Measurements from ENCODE around the gene PIM1. TPM values are rescaled to one million over a fixed set of nuclear protein-coding genes. Genes with fewer than 3 reads are reported as not detected.
A peak's percentile ranks its signal among the peaks of the same experiment; 100 is the strongest.

Gene PIM1
- total and polyA plus RNA-seq, 10 of the 15 experiments (the other 5 are each of a cell fraction or from before 2014, with no cell fraction given) = 0.66 to 33.9 (median 10.2) TPM

DNA sequence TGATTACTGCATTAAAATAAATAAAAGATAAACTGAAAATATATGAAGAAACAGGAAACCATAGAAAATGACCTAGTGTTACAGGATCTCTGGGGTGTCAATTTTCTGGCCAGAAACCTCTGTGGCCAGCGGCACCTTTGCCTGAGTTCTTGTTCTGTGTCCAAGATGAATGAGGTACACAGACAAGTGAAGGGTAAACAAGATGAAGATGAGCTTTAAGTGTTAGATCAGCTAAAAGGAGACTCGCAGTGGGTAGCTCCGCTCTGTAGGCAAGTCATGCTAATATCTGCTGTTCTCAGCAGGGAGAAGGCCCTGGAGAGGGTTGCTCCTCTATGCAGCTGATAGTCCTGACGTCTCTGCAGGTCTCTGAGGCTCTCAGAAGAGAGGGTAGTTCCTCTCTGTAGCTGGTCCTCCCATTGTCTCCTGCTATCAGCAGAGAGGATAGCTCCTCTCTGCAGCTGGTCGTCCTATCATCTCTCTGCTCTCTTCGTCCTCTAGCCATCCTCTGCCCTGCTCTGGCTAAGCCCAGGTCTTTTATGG, 51.7 kb downstream of the PIM1 start:
- FAIRE-seq (no peak), ATAC-seq (no peak; the same call in 2 of the 3 replicates), DNase-seq (ENCODE audit: low read depth, low spot score) (no peak)
- 75% methylated on average over 6 of the region's 6 CpGs for WGBS (ENCODE audit: insufficient coverage, insufficient replicate concordance, low lambda C conversion rate, missing lambda C conversion rate)
- H3K79me2 ChIP-seq (ENCODE audit: control insufficient read depth, insufficient read depth, low read length) = no peaks in the 10 kb centered on the region
- no peaks in the 10 kb centered on the region for H3K36me3 ChIP-seq (ENCODE audit: control insufficient read depth in 2 of 2, insufficient read depth in 2 of 2, low read length in 1 of 2)
- H3K4me3 ChIP-seq = peak overlapping the region; percentile 71; the same call in 1 of the 2 replicates
- H3K9me3 ChIP-seq (replicated peaks; ENCODE audit: control insufficient read depth, insufficient read depth, low read length) = no peaks in the 10 kb centered on the region
- intact Hi-C loops (cut with micrococcal nuclease; ENCODE audit: unreplicated experiment) = no loop called here
- peaks cover 11% of the 10 kb centered on the region for H3K4me1 ChIP-seq (ENCODE audit: control insufficient read depth, insufficient read depth, low read length)
- H4K20me1 ChIP-seq (ENCODE audit: control insufficient read depth, insufficient read depth) = no peaks in the 10 kb centered on the region
- ChIA-PET SMC1A (ENCODE audit: uncharacterized antibody, unreplicated experiment) (interaction anchor here (0.8 to 1.8 kb wide), 4 partner anchors 11 to 121 kb away, joined by 3 to 5 read pairs (median 4); no protein-coding TSS in a partner anchor), CTCF (interaction anchor here (0.5 to 7.3 kb wide), 8 partner anchors 9 to 204 kb away, joined by 3 to 36 read pairs (median 4); no protein-coding TSS in a partner anchor), POLR2A (interaction anchor here (0.8 kb wide), 1 partner anchor 176 kb away, joined by 3 read pairs; no protein-coding TSS in a partner anchor), RAD21 (ENCODE audit: unreplicated experiment) (interaction anchor here (1.1 to 1.2 kb wide), 2 partner anchors 17 to 18 kb away, joined by 3 to 4 read pairs; no protein-coding TSS in a partner anchor)
- peak overlapping the region; percentile 90 for H2AFZ ChIP-seq (ENCODE audit: control insufficient read depth, low read depth, low read length)
- no peaks in the 10 kb centered on the region for H3K27me3 ChIP-seq (replicated peaks in 1 of 2; ENCODE audit: control insufficient read depth in 2 of 2, insufficient read depth in 2 of 2, low read length in 1 of 2)
- H3K27ac ChIP-seq (ENCODE audit: control insufficient read depth, insufficient read depth) = no peak overlapping the region
- no peak overlapping the region for H3K9ac ChIP-seq (ENCODE audit: control insufficient read depth, insufficient read depth, low read length)
- H3K4me2 ChIP-seq (ENCODE audit: control insufficient read depth, insufficient read depth) = peak overlapping the region; percentile 70
- BruUV-seq (replicated peaks) = no TSS peak
- TF ChIP-seq SPI1 (IDR thresholded peaks at IDR 0.05; ENCODE audit: borderline replicate concordance, insufficient read depth, low read depth, low read length) (peak; percentile 26; the same call in 1 of the 2 replicates), IRF4 (IDR thresholded peaks at IDR 0.05; ENCODE audit: low read depth, low read length) (no peak)
- in situ Hi-C loops (cut with MboI) = no loop called here

DNA sequence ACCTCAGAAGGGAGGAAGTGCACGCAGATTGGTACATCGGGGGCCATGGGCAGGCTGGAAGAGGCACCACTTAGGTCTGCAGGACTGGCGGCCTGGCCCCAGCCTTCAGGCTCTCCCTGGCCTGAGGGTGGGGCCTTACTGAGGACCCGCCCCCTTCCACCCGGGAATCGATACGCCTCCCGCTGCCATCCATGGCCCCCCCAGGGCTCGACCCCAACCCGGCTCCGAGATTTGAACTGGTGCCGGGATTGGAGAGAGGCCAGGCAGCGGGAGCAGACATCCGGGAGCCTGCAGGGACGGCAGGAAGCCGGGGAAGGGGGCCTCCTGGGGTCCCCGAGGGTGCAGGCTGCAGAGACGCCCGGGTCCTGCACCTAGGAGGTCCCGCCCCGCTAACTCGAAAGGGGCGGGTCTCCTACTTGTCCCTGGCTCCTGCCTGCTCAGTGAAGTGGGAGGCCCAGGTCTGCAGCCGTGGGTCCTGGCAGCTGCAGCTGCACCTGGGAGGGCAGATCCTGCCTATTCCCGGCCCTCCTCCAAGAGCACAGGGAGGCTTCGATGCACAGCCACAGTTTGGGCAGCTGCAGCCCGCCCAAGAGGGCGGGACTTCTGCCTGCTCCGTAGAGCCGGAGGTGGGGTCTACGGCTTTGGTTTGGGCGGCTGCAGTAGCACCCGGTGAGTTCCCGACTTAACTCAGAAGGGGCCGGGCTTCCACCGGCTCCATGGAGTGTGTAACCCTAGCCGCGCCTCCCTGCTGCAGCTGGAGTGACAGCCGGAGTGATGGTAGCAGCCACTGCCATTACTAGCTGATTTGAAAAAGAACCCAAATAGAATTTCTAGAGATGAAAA, 52.4 kb downstream of the PIM1 start:
- FAIRE-seq = no peak
- peak; percentile 45 for DNase-seq (ENCODE audit: low read depth, low spot score)
- no peaks in the 10 kb centered on the region for H3K79me2 ChIP-seq (ENCODE audit: control insufficient read depth, insufficient read depth, low read length)
- no peaks in the 10 kb centered on the region for H4K20me1 ChIP-seq (ENCODE audit: control insufficient read depth, insufficient read depth)
- no peak overlapping the region for H3K27ac ChIP-seq (ENCODE audit: control insufficient read depth, insufficient read depth)
- peak overlapping the region; percentile 90 for H2AFZ ChIP-seq (ENCODE audit: control insufficient read depth, low read depth, low read length)
- H3K4me3 ChIP-seq = peak overlapping the region; percentile 71
- H3K36me3 ChIP-seq (ENCODE audit: control insufficient read depth in 2 of 2, insufficient read depth in 2 of 2, low read length in 1 of 2) = no peaks in the 10 kb centered on the region
- CTCF ChIA-PET = interaction anchor here (0.5 to 7.3 kb wide), 9 partner anchors 9 to 204 kb away, joined by 3 to 36 read pairs (median 4); no protein-coding TSS in a partner anchor
- peak; percentile 98 for ATAC-seq
- in situ Hi-C loops (cut with MboI) (no loop called here), intact Hi-C loops (cut with micrococcal nuclease; ENCODE audit: unreplicated experiment) (no loop called here)
- no TSS peak for BruUV-seq (replicated peaks)
- SMC1A ChIA-PET (ENCODE audit: uncharacterized antibody, unreplicated experiment) = interaction anchor here (0.8 to 2.0 kb wide), 8 partner anchors 12 to 121 kb away, joined by 3 to 7 read pairs (median 3); no protein-coding TSS in a partner anchor
- no peaks in the 10 kb centered on the region for H3K27me3 ChIP-seq (replicated peaks in 1 of 2; ENCODE audit: control insufficient read depth in 2 of 2, insufficient read depth in 2 of 2, low read length in 1 of 2)
- peaks cover 11% of the 10 kb centered on the region for H3K4me1 ChIP-seq (ENCODE audit: control insufficient read depth, insufficient read depth, low read length)
- no peak overlapping the region; the same call in 1 of the 2 replicates for H3K9ac ChIP-seq (ENCODE audit: control insufficient read depth, insufficient read depth, low read length)
- peak overlapping the region; percentile 70 for H3K4me2 ChIP-seq (ENCODE audit: control insufficient read depth, insufficient read depth)
- 3% methylated on average over 39 of the region's 39 CpGs for WGBS (ENCODE audit: insufficient coverage, insufficient replicate concordance, low lambda C conversion rate, missing lambda C conversion rate)
- H3K9me3 ChIP-seq (replicated peaks; ENCODE audit: control insufficient read depth, insufficient read depth, low read length) = no peaks in the 10 kb centered on the region
- POLR2A ChIA-PET = interaction anchor here (0.8 kb wide), 1 partner anchor 177 kb away, joined by 3 read pairs; no protein-coding TSS in a partner anchor
- RAD21 ChIA-PET (ENCODE audit: unreplicated experiment) = interaction anchor here (0.8 to 1.2 kb wide), 3 partner anchors 16 to 51 kb away, joined by 3 to 4 read pairs (median 3); no protein-coding TSS in a partner anchor
- TF ChIP-seq JUND (IDR thresholded peaks at IDR 0.05; ENCODE audit: low read depth, low read length) (no peak), EGR1 (IDR thresholded peaks at IDR 0.05; ENCODE audit: borderline replicate concordance in 1 of 2, low read depth in 2 of 2, low read length in 2 of 2) (no peak), BHLHE40 (IDR thresholded peaks at IDR 0.05; ENCODE audit: borderline replicate concordance in 1 of 2, low read depth in 2 of 2, low read length in 1 of 2) (peak in 1 of 2 experiments; percentile 13; a peak in 1 of 4 replicates), CEBPB (IDR thresholded peaks at IDR 0.05; ENCODE audit: borderline replicate concordance in 1 of 2, low read depth in 2 of 2, low read length in 2 of 2) (no peak), CHD2 (IDR thresholded peaks at IDR 0.05; ENCODE audit: borderline replicate concordance, low read depth, low read length) (no peak), ZNF384 (IDR thresholded peaks at IDR 0.05; ENCODE audit: borderline replicate concordance, low read depth, low read length) (no peak)
- TF ChIP-seq, protein P1, sequence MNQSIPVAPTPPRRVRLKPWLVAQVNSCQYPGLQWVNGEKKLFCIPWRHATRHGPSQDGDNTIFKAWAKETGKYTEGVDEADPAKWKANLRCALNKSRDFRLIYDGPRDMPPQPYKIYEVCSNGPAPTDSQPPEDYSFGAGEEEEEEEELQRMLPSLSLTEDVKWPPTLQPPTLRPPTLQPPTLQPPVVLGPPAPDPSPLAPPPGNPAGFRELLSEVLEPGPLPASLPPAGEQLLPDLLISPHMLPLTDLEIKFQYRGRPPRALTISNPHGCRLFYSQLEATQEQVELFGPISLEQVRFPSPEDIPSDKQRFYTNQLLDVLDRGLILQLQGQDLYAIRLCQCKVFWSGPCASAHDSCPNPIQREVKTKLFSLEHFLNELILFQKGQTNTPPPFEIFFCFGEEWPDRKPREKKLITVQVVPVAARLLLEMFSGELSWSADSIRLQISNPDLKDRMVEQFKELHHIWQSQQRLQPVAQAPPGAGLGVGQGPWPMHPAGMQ (IDR thresholded peaks at IDR 0.05; ENCODE audit: borderline replicate concordance) = no peak
- TF ChIP-seq, protein P2, sequence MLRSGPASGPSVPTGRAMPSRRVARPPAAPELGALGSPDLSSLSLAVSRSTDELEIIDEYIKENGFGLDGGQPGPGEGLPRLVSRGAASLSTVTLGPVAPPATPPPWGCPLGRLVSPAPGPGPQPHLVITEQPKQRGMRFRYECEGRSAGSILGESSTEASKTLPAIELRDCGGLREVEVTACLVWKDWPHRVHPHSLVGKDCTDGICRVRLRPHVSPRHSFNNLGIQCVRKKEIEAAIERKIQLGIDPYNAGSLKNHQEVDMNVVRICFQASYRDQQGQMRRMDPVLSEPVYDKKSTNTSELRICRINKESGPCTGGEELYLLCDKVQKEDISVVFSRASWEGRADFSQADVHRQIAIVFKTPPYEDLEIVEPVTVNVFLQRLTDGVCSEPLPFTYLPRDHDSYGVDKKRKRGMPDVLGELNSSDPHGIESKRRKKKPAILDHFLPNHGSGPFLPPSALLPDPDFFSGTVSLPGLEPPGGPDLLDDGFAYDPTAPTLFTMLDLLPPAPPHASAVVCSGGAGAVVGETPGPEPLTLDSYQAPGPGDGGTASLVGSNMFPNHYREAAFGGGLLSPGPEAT (IDR thresholded peaks at IDR 0.05; ENCODE audit: low read depth) = no peak
